A549 (cell line): ENCODE results near the gene SPATA12. TPM values are rescaled to one million over a fixed set of nuclear protein-coding genes. Genes with fewer than 3 reads are reported as not detected.

ENCODE experiments used
- ATAC-seq, 2 experiments: fragments of 200-7000 bp in 1 of 2; fragments of >200 bp in 1 of 2; cut with Nextera tagmentation in 1 of 2; cut with Tn5 transposase in 1 of 2; 3 replicates each; pipeline versions ENCODE4 v1.8.0 to v1.9.1; 2018 to 2020; ENCODE audit warnings: mild to moderate bottlenecking in 1 of 2, moderate library complexity in 1 of 2
- CTCF ChIA-PET: fragments of 300-600 bp; sonication (Branson Sonifier 250); formaldehyde crosslinking; extraction: SDS; loops from one replicate; lab custom pipeline; 2021; ENCODE audit warnings: antibody characterized with exemption, inconsistent platforms; lab: Yijun Ruan, JAX
- POLR2A ChIA-PET: fragments of 350-600 bp; formaldehyde crosslinking; extraction: SDS; loops from one replicate; lab custom pipeline; 2021; ENCODE audit warnings: antibody characterized with exemption, inconsistent platforms; lab: Yijun Ruan, JAX
- DNase-seq, 2 experiments: peaks; one replicate each; pipeline versions ENCODE4 v3.0.0 to v3.0.0-alpha.2; 2011 to 2016; ENCODE audit warnings: low read depth in 1 of 2, low spot score in 1 of 2
- FAIRE-seq: peaks from 2 replicates; lab custom pipeline; 2011; peaks lifted over from hg19 to GRCh38; lab: Jason Lieb, UNC
- H3K27ac ChIP-seq, 2 experiments: fragments of >200 bp; sonication (Bioruptor Twin); formaldehyde crosslinking; 3 replicates each; pipeline ENCODE4 v1.5.1; 2016 to 2017
- H3K4me1 ChIP-seq: fragments of >200 bp; sonication (Bioruptor Twin); formaldehyde crosslinking; 3 replicates; pipeline ENCODE4 v1.6.1; 2016
- H3K4me2 ChIP-seq: fragments of >200 bp; sonication (Bioruptor Twin); formaldehyde crosslinking; 3 replicates; pipeline ENCODE4 v1.6.1; 2016
- H3K4me3 ChIP-seq: fragments of >200 bp; sonication (Bioruptor Twin); formaldehyde crosslinking; 3 replicates; pipeline ENCODE4 v1.5.1; 2016
- H3K9me3 ChIP-seq: fragments of >200 bp; sonication (Bioruptor Twin); formaldehyde crosslinking; 3 replicates; pipeline ENCODE4 v1.6.1; 2016
- CBX2 ChIP-seq: fragments of 200-600 bp; sonication (generic); IDR thresholded peaks from 2 replicates; pipeline ENCODE4 v1.6.1; 2016; ENCODE audit warnings: low read depth, mild to moderate bottlenecking, borderline replicate concordance
- CBX8 ChIP-seq: fragments of 200-600 bp; sonication (generic); IDR thresholded peaks from 2 replicates; pipeline ENCODE4 v1.6.1; 2016
- CHD2 ChIP-seq: fragments of 150-350 bp; IDR thresholded peaks from 2 replicates; pipeline ENCODE4 v1.6.1; 2014; ENCODE audit warnings: low read length; ENCODE audit not compliant: partially characterized antibody
- CHD4 ChIP-seq: fragments of 200-600 bp; sonication (generic); IDR thresholded peaks from 2 replicates; pipeline ENCODE4 v1.6.1; 2016; ENCODE audit warnings: antibody characterized with exemption, mild to moderate bottlenecking, borderline replicate concordance
- E2F6 ChIP-seq: IDR thresholded peaks from 2 replicates; pipeline ENCODE4 v1.6.1; 2012; ENCODE audit warnings: low read depth, borderline replicate concordance
- EHF ChIP-seq: fragments of 250-450 bp; sonication (Bioruptor Pico); IDR thresholded peaks from 2 replicates; pipeline ENCODE4 v1.5.0; 2020; ENCODE audit warnings: mild to moderate bottlenecking
- ELK1 ChIP-seq: fragments of 150-350 bp; IDR thresholded peaks from 2 replicates; pipeline ENCODE4 v1.6.1; 2014; ENCODE audit warnings: low read depth, mild to moderate bottlenecking, low read length
- FOXS1 ChIP-seq: fragments of 250-450 bp; sonication (Bioruptor Pico); IDR thresholded peaks from 2 replicates; pipeline ENCODE4 v1.5.0; 2020; ENCODE audit warnings: mild to moderate bottlenecking, moderate library complexity
- HDAC2 ChIP-seq: fragments of 200-600 bp; sonication (generic); IDR thresholded peaks from 2 replicates; pipeline ENCODE4 v1.6.1; 2016
- HEYL ChIP-seq: fragments of 250-450 bp; sonication (Bioruptor Pico); IDR thresholded peaks from 2 replicates; pipeline ENCODE4 v1.8.0; 2021; ENCODE audit warnings: mild to moderate bottlenecking, moderate library complexity
- HMGXB4 ChIP-seq: fragments of 250-450 bp; sonication (Bioruptor Pico); IDR thresholded peaks from 2 replicates; pipeline ENCODE4 v1.5.0; 2021; ENCODE audit warnings: mild to moderate bottlenecking, moderate library complexity, borderline replicate concordance
- HOXA7 ChIP-seq: fragments of 250-450 bp; sonication (Bioruptor Pico); IDR thresholded peaks from 2 replicates; pipeline ENCODE4 v1.5.0; 2020; ENCODE audit warnings: mild to moderate bottlenecking, moderate library complexity
- HOXB5 ChIP-seq: fragments of 250-450 bp; sonication (Bioruptor Pico); IDR thresholded peaks from 2 replicates; pipeline ENCODE4 v1.5.0; 2020; ENCODE audit warnings: mild to moderate bottlenecking, moderate library complexity
- JUNB ChIP-seq: fragments of >200 bp; sonication (Bioruptor Twin); formaldehyde crosslinking; IDR thresholded peaks from 2 replicates; pipeline ENCODE4 v1.6.1; 2016
- NFE2L2 ChIP-seq: fragments of 150-350 bp; conservative IDR thresholded peaks from 2 replicates; pipeline ENCODE4 v1.6.1; 2014; ENCODE audit warnings: low read length
- NPAS2 ChIP-seq: fragments of 250-450 bp; sonication (Bioruptor Pico); IDR thresholded peaks from 2 replicates; pipeline ENCODE4 v1.8.0; 2022; ENCODE audit warnings: mild to moderate bottlenecking, moderate library complexity, borderline replicate concordance
- POLR2A ChIP-seq: IDR thresholded peaks from 2 replicates; pipeline ENCODE4 v1.6.1; 2012; ENCODE audit warnings: mild to moderate bottlenecking, low read length
- POLR2AphosphoS2 ChIP-seq: conservative IDR thresholded peaks from 2 replicates; pipeline ENCODE4 v1.6.1; 2012; ENCODE audit warnings: low read length, improper control_type of control experiment, inconsistent platforms
- RNF2 ChIP-seq: fragments of 200-600 bp; sonication (generic); IDR thresholded peaks from 2 replicates; pipeline ENCODE4 v1.6.1; 2016; ENCODE audit warnings: low read depth, mild to moderate bottlenecking, antibody characterized with exemption, moderate library complexity, borderline replicate concordance
- SMC3 ChIP-seq: fragments of >200 bp; sonication (Bioruptor Twin); formaldehyde crosslinking; IDR thresholded peaks from 3 replicates; pipeline ENCODE4 v1.6.1; 2018; ENCODE audit warnings: inconsistent platforms
- SREBF2 ChIP-seq: fragments of 450-650 bp; IDR thresholded peaks from 2 replicates; pipeline ENCODE4 v1.6.1; 2014; ENCODE audit warnings: mild to moderate bottlenecking, moderate library complexity
- USF2 ChIP-seq: fragments of 450-650 bp; IDR thresholded peaks from 2 replicates; pipeline ENCODE4 v1.6.1; 2014; ENCODE audit warnings: antibody characterized with exemption
- ZNF302 ChIP-seq: fragments of 250-450 bp; sonication (Bioruptor Pico); IDR thresholded peaks from 2 replicates; pipeline ENCODE4 v1.9.0; 2021; ENCODE audit warnings: inconsistent platforms, mild to moderate bottlenecking, moderate library complexity
- ZSCAN20 ChIP-seq: fragments of 250-450 bp; sonication (Bioruptor Pico); IDR thresholded peaks from 2 replicates; pipeline ENCODE4 v1.8.0; 2022; ENCODE audit warnings: mild to moderate bottlenecking, moderate library complexity
- WGBS: methylation state at CpG from one replicate; pipeline ENCODE4 v1.1.6; 2017; ENCODE audit errors: missing lambda C conversion rate; 5-methylcytosine and 5-hydroxymethylcytosine counted together
- polyA plus RNA-seq, 4 experiments: library from polyadenylated mRNA; depleted of rRNA in 3 of 4; stranded (reverse); fragments of >200 nt; fragmentation: RNase III in 1 of 4; extraction: RNeasy Plus Mini Kit Qiagen cat#74134 plus additional on column Dnase treatment in 1 of 4; gene quantifications; 2 replicates in 3 of 4; 3 replicates in 1 of 4; pipeline ENCODE4 v1.2.3, GENCODE V29; 2011 to 2017

Gene SPATA12
- polyA plus RNA-seq, 2 of the 4 experiments (the other 2 are of a cell fraction) = 0.17 to 0.18 TPM

- no peak for TF ChIP-seq RNF2
Measured at GRCh38 chr3:57057351-57057750, 3.1 kb upstream of the SPATA12 start (continued).

- Histone ChIP-seq H3K27ac (peak overlapping the region; percentile 77 to 94; a peak in 5 of 6 replicates), H3K4me1 (peaks cover 44% of the 10 kb centered on the region), H3K4me2 (peak overlapping the region; percentile 79; the same call in 2 of the 3 replicates), H3K4me3 (no peak overlapping the region), H3K9me3 (no peaks in the 10 kb centered on the region)
- ATAC-seq = no peak
- TF ChIP-seq HMGXB4 (CRISPR knock-in tag) (no peak), NPAS2 (no peak), ZNF302 (CRISPR knock-in tag) (no peak), SREBF2 (no peak), CBX8 (no peak), SMC3 (no peak)
- 65% methylated on average over 3 of the region's 3 CpGs for WGBS
- ChIA-PET CTCF (no interaction called here), POLR2A (interaction anchor here (0.6 kb wide), 1 partner anchor 57 kb away, joined by 5 read pairs; no protein-coding TSS in a partner anchor)
- no peak for FAIRE-seq
- no peak for DNase-seq
Measured at GRCh38 chr3:57059411-57059810, 1.1 kb upstream of the SPATA12 start.

GRCh38 chr3:57061556-57061955 is 1.1 kb downstream of the SPATA12 start:
- H3K4me1 ChIP-seq = peaks cover 52% of the 10 kb centered on the region
- FAIRE-seq (no peak), DNase-seq (no peak)

More at GRCh38 chr3:57061556-57061955, 1.1 kb downstream of the SPATA12 start:
- WGBS = 85% methylated on average over 3 of the region's 3 CpGs
- Histone ChIP-seq H3K4me2 (peak overlapping the region; percentile 79), H3K27ac (peak overlapping the region; percentile 77 to 94), H3K4me3 (no peak overlapping the region), H3K9me3 (no peaks in the 10 kb centered on the region)
- ChIA-PET POLR2A (no interaction called here), CTCF (interaction anchor here (1.2 kb wide), 1 partner anchor 57 kb away, joined by 3 read pairs; no protein-coding TSS in a partner anchor)
- TF ChIP-seq SREBF2 (no peak), POLR2A (no peak), EHF (no peak), HOXA7 (CRISPR knock-in tag) (no peak), CBX2 (no peak), USF2 (no peak), HDAC2 (no peak), E2F6 (no peak), ELK1 (no peak), CHD4 (no peak), HEYL (CRISPR knock-in tag) (no peak), FOXS1 (CRISPR knock-in tag) (no peak), JUNB (no peak), ZSCAN20 (CRISPR knock-in tag) (no peak), POLR2AphosphoS2 (no peak), CHD2 (no peak), HOXB5 (no peak), NFE2L2 (no peak)
- no peak for ATAC-seq
